Measurements from ENCODE around the gene STBD1.
"Not testable (repeated sequence)": the region's sequence is repeated elsewhere in the genome, so short reads cannot be mapped to it uniquely, and the experiment has no call there.

STBD1 gene

DNA sequence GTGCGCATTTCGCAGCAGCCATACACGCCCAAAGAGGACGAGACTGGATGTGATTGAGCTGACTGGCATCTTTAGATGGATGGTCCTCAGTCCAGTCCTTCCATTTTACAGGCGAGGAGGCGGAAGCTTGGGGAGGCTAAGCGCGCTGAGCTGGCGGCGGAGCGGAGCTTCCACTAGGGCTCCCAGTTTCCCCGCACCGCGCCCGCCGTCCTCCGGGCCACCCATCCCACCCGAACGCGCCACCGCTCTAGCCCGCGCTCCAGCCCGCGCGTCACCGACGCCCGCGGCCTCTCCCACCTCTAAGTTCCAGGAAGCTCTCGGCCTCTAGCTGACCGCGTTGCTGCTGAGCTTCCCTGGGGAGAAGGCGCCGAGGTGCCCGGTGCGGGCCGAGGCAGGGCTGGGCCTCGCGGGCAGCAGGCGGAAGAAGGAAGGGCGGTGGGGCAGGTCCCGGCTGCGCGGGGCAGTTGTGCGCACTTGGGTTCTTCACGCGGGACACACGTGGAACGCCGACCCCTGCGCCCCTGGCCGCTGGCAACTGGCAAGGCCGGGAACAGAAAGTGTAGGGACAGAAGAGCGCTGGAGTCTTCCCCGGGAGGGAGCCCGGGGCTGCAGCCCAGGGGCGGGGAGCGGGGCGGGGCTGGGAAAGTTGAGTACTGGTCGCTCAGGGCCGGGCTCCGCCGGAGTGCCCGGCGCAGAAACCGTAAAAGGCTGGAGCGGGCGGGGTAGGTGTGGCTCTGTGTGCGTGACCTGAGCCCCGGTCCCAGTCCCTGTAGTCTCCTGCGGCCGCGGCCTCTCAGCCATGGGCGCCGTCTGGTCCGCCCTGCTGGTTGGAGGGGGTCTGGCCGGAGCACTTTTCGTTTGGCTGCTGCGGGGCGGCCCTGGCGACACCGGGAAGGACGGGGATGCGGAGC is at the start of gene STBD1:
TSS of gene STBD1 (plus strand) at position 763 of the 911 bp plus-strand sequence. CDS start at position 800, 37 bp downstream.
- DNase-seq, result peak; percentile 2 to 3

DNA sequence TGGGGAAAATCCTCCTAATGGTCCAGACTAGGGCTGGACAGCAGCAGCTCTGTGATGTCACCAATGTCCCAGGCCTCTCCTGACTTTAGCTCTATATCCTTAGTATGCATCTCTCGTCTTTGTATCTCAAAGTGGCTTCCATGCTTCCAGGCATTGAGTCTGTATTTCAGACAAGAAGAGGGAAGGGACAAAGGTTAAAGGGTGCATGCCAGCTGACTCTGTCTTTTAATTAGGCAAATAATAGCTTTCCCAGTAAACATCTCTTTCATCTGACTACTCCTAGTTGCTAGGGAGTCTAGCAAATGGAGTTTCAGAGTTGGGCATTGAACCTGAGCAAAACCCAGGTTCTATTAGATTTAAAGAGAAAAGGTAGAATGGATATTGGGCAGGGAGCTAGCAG is 49.6 kb upstream of the STBD1 start:
- no peak for DNase-seq

DNA sequence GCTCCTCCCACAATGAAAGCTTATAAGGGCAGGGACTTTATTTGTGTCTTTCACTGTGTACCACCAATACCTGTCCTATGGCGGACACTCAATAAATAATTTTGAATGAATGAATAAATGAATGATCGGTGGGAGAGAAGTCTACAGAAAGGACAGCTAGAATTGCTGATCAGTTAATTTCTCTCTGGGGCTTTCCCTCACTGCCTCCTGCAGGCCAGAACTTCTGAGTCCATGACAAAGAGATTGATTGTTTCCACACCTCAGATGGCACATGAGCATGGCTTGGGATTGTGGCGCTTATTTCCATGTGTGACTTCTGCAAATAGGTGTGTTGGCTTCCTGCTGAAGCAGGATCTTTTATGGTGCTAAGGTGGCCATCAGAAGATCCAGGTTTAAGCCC is 48.7 kb upstream of the STBD1 start:
- DNase-seq, result no peak

DNA sequence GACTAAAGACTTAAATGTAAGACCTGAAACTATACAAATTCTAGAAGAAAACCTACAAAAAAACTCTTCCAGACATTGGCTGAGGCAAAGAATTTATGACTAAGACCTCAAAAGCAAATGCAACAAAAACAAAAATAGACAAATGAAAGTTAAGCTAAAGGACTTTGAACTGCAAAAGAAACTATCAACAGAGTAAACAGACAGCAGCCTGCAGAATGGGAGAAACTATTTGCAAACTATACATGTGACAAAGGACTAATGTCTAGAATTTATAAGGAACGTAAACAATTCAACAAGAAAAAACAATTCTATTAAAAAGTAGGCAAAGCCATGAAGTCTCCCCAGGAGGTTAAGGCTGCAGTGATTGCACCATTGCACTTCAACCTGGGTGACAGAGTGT is 46.0 kb upstream of the STBD1 start:
- no peak for DNase-seq

DNA sequence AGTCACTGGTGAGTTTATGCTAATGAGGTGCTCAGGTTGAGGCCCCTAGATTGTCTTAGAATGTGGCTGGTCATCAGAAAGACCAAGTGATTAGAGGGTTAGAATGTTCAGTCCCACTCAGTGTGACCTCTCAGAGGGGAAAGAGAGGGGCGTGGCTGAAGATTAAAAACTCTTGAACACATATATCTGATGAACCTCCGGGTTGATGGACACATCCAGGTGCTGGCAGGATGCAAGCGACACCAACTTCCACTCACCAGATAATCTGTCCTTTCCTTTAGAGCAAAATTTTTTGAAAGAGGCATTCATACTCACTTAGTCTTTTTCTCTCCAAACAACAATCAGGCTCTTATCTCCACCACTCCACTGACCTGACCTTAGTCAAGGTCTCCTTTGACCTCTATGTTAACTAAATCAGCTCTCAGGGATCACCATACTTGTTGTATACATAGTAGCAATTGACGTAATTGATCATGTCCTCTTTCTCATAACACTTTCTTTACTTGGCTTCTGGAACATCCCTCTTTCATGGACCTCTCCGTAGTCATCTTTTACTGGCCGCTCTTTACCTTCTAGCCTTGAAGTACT is 40.8 kb upstream of the STBD1 start:
- DNase-seq, result no peak

DNA sequence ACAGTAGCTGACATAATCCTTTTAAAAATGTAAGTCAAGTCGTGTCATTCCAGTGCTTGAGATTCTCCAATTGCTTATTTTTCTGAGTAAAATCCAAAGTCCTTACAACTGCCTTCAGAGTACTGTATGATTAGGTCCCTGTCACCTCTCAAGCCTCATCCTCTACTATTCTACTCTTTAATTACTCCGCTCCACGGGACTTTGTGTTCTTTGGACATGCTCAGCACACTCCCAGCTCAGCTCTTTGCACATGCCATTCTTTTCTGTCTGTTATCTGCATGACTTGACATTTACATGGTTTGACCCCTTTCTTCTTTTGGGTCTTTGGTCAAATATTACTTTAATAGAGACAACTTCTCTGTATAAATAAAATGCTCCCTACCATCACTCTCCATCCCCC is 39.9 kb upstream of the STBD1 start:
- no peak for DNase-seq

DNA sequence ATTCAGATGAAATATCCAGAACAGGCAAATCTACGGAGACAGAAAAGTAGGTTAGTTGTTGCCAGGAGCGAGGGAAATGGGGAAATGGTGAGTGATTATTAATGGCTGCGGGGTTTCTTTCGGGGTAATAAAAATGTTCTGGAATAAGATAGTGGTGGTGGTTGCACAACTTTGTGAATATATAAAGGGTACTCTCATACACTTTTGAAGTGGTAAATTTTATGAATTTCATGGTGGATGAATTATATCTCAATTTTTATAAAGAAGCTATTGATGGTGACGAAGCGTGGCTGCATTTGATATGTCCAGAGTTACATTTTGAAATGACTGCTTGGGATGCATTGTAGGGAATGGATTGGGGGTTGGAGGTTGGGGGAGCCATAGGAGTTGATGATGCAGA is 38.7 kb upstream of the STBD1 start:
- DNase-seq, result no peak

DNA sequence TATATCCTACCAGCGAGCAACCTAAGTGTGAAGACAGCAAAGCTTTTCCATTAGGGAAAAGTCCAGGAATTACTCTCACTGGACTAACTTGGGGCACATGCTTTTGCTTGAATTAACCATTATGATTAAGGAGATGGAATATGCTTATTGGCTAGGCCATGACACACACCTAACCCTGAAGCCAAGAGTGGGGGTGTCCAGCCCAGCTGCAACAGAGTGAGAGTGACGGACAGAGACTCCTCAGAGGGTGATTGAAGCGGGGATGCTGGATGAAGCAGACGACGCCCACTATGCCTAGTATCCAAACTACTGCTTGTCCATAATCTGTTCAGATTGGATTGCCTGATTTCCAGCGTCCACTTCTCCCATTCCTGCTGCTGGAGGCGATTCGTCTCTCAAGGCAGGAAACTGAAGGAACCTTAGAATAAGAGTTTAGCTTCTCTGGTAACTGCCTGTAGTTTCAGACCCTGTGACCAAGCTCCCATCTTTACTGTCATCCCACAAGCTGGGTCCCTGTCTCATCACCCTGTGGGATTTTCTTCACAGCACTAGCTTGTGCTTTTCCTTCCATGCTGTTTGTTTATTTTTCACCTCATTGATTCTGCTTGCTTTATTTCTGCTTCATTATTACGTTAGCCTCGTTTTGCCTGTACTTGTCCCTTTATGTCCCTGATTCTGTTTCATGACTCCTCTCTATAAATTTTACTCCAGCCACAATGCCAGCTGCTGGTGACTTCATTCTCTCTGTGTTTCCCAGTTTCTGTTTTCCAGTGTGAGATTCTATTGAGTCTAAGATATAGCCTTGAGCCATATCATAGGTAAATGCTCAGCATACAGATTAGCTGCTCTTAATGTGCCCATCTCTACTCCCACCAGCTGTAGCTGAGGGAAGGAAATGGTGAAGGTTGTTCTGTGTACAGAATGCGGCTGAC is 36.0 kb upstream of the STBD1 start:
- no peak for DNase-seq

DNA sequence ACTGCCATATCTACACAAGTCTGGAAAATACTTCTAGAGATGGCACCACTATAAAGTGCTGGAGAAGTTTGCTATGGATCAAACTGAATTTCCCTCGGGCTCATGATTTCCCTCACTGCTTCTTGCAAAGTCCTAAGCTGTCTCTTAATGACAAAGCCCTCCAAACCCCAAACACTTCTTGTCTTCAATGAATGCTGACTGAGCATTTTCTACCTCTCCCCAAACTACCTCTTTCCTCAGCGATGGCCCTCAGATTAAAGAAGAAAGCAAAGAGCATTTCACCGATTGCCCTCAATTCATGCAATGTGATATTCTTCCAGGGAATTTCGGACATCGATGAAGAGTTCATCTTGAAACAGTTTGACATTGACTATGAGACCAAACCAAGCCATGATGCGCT is 35.3 kb upstream of the STBD1 start:
- no peak for DNase-seq

DNA sequence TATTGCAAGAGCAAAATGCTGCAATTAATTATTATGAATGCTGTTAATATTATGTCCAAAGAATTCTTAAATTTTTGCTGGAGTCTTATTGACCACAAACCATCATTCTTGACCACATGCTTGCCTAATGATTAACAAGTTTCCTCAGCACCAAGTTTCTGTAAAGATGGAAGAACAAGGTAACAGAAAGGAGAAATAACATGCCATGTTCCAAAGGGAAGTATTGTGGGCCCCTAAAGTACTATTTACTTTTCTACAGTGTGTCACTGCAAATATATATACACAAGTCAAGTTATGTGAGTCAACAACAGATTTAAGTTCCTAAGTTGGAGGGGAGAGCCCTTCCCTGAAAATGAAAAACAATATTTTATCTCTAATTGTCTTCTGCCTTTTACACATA is 34.5 kb upstream of the STBD1 start:
- no peak for DNase-seq

DNA sequence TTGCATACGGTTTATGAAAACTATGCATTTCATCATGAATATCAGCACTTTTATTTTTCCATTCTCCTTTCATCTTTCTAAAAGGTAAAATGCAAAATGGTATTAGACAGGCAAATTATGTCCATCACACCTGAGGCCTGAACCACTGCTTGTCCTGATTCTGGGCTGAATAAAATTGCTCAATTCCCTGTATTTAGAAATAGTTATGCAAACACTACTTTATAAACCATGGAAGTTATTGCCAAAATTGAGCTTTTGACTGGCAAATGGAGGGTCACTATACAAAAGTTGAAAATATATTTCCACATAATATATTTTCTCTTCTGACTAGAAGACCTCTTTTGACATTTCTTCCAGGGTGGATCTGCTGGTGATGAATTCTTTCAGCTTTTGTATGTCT is 34.0 kb upstream of the STBD1 start:
- no peak for DNase-seq

DNA sequence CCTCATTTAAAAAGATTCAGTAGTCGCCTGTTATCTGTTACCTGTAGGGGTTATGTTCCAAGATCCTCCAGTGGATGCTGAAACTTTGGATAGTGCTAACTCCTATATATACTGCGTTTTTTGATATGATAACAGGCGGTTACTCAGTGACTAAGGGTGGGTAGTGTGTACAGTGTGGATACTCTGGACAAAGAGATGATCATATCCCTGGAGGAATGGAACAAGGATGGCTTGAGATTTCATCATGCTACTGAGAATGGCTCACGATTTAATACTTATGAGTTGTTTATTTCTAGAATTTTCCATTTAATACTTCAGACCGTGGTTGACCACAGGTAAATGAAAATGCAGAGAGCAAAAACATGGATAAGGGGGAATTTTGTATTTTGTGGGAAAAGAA is 33.5 kb upstream of the STBD1 start:
- no peak for DNase-seq

DNA sequence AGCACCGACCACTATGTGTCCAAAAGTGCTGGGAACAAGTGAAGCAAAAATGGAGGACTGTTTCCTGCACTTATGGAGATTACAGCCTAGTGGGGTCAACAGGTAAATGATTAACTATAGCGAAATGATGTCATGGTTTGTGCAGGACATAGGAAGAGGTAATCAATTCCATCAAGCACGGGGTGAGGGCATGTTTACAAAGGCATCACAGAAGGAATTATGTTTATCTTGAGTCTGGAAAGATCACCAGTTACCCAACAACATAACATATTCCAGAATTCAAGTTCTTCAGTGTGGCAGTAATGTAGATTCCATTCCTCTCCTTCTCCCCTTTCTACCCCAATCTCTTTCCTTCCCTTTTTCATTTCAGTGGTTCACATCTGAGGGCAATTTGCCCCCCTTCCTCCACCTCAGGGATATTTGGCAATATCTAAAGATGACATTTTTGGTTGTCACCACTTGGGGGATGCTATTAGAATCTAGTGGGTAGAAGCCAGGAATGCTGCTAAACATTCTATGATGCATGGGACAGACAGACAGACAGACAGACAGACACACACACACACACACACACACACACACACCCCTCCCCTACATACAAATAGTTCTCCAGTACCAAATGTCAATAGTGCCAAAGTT is 30.9 kb upstream of the STBD1 start:
- DNase-seq, result no peak

DNA sequence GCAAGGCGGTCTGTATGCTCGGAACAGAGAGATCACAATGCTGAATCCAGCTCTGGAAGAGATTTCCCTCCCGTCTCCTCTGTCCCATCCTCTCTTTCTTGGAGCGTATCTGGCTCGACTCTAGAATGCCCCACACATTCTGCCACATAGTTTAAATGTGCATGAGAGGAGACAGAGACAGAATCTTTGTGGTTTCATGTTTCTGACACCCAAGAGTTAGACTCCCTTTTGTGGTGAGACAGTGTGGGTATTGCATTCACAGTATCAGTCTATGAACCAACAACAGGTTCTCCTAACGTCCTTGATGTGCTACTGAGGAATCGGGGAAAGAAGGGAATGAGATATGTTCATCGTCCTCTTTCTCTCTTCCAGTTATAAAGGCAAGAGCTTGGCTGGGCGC is 29.7 kb upstream of the STBD1 start:
- DNase-seq, result no peak

DNA sequence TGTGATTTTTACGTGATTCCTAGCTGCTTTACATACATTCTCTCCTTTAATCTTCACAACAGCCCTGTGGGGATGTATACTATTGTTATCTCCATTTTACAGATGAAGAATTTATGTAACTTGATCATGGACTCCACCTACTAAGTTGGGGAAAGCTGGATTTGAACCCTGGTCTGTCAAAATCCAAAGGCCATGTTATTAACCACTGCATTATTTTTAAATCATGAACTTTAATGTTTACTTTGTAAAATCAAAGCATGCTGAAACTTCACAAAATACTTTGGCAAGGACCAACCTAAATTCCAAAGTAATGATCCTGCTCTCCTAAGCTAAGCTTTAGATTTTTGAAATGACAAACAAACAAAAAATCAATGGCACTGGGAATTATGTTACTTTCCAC is 28.9 kb upstream of the STBD1 start:
- no peak for DNase-seq

DNA sequence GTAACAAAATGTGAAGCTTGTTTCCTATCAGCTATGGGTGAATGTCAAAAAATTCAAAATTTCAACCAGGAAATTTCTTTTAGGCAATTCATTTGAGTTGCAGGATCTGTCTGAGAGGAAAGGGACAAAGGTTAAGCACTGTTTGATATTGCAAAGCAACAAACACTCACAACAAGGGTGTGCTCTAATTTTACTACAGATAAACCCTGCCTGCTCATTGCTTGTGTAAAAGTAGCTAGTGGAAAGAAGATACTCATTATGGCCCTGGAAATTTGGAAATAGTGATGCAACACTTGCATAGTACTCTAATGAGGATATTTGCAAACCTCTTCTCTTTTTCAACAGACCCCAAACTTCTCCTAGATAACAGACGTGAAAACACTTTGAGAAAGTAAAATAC is 27.9 kb upstream of the STBD1 start:
- no peak for DNase-seq

DNA sequence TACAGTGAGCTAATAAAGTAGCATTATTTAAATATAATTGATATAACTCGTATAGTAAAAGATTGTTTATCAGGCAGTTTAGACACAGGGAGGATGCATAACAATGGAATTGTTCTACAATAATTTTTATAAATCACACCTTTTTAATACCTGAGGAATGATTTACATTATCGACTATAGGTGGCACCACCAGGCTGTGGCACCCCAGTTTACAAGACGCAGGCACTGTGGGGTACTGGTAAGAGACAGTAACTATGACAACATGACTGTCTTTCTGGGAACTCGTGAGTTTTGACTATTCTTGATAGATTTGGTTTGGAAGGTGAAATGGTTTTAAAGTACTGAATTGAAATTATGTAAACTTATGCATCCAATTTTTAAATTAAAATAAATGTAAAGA is 27.1 kb upstream of the STBD1 start:
- no peak for DNase-seq

DNA sequence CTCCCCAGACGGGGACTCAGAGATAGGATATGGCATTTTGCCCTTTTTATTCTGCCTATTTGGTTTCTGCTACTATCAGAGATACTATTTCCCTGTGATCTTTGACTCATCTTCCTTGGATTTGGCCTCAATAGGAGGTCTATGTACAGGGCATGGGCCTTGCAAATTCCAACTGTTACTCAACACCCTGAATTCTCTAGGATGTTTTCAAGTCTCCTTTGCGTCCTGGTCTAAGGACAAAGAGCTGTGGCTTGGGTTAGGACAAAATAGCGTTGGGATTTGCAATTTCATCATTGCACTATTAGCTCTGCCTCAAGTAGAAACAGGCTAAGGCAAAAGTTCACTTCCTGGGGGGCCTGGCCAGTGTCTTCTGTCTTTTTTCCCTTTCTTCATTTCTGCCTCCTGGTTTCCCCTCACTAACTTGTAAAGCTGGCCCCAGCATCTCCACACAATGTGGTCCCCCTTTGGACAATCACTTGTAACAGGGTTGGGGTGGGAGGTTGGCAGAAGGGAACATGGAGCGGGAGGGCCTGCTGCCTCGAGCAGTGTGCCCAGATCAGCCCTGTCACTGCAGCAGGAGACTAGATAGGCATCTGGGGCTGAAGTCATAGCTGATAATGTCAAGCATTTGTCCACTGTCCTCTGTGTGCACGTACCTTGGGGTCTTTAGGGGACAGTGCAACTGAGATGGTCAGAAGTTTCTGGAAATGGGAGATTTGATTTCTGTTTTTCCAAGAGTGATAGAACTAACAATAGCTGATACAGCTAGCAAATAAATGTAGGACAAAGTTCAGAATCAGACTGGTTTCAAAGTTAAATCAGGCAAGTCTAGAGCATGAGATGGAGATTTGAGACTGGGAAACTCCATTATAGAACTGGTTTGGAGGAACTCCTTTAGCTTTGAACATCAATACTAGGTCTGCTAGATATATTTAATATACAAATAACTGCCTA is 25.8 kb upstream of the STBD1 start:
- DNase-seq, result no peak

DNA sequence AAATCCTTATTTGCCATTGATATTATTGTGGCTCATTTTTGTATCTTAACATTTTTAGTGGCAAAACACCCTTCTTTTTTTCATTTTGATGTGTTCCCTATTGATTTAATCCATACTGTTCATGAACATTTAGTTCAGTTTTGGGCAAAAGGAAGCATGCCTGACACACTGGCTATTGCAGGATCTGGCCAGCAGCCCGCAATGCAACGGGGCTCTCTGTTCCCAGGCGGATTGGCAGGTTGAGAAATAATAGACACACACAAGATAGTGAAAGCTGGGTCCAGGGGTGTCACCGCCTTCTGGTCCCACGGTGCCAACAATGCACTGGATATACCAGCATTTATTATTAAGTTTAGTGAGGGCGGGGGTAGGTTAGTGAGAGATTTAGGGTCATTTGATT is 24.9 kb upstream of the STBD1 start:
- not testable (repeated sequence) for DNase-seq

DNA sequence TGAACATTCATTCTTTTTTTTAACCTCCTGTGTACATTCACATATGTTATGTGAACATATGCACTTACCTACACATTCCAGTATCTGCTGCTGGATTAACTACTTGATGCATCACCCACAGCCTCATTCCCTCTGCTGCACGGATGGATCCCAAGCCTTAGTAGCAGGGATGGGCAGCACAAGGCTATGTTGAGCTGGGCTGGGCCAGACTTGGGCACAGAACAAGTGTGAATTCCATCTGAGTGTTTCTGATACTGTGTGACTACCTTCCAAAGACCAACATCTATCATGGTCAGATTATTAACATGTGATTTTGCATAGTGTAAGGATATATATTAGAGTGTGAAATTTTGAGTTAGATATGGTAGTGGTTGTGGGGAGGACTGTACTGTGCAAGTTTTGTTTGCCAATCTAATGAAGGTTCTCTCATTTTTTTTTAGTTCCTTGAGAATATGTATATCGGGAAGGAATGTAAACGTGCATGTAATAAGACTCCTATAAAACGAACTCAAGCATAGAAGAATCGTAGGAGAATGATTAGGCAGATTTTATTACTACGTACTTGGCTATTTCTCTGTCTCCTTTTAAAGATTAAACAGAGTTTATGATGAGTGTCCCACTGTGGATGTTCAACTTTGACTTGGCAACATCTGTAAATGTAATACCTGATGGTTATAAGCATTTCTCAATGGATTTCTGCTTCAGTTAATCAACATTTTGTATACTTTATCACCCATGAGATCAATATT is 23.4 kb upstream of the STBD1 start:
- no peak for DNase-seq

DNA sequence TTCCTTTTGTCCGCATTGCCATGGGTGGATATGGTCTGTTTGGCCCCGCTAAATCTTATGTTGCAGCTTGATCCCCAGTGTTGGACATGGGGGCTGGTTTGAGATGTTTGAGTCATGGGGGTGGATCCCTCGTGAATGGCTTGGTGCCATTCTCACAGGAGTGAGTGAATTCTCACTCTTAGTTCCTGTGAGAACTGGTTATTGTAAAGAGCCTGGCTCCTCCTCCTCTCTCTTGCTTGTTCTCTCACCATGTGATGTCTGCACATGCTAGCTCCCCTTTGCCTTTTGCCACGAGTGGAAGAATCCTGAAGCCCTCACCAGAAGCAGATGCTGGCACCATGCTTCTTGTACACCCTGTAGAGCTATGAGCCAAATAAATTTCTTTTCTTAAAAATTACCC is 22.6 kb upstream of the STBD1 start:
- DNase-seq, result no peak

Data from activated CD4-positive, alpha-beta T cell treated with anti-CD3 and anti-CD28 coated beads, Interleukin-2, amount 50 U/mL, for 4 hours (primary cell).